Inflammatory macrophage (primary cell): Measurements from ENCODE around the gene ANKRD13C.
A peak's percentile ranks its signal among the peaks of the same experiment; 100 is the strongest.
"Not testable (repeated sequence)": the region's sequence is repeated elsewhere in the genome, so short reads cannot be mapped to it uniquely, and the experiment has no call there.

Experiments
- DNase-seq, 2 donors: peaks; one replicate each; pipeline ENCODE4 v3.0.0-alpha.2; 2020 to 2022
- total RNA-seq, 18 experiments: gene quantifications; one replicate each; lab custom pipeline; 2026; ENCODE audit warnings: mixed read lengths in 6 of 18, inconsistent platforms in 2 of 18; lab: John Stamatoyannopoulos, UW

Gene ANKRD13C, protein sequence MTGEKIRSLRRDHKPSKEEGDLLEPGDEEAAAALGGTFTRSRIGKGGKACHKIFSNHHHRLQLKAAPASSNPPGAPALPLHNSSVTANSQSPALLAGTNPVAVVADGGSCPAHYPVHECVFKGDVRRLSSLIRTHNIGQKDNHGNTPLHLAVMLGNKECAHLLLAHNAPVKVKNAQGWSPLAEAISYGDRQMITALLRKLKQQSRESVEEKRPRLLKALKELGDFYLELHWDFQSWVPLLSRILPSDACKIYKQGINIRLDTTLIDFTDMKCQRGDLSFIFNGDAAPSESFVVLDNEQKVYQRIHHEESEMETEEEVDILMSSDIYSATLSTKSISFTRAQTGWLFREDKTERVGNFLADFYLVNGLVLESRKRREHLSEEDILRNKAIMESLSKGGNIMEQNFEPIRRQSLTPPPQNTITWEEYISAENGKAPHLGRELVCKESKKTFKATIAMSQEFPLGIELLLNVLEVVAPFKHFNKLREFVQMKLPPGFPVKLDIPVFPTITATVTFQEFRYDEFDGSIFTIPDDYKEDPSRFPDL
- total RNA-seq = 17.7 to 74.0 (median 52.5) reads per million in 18 experiments

DNA sequence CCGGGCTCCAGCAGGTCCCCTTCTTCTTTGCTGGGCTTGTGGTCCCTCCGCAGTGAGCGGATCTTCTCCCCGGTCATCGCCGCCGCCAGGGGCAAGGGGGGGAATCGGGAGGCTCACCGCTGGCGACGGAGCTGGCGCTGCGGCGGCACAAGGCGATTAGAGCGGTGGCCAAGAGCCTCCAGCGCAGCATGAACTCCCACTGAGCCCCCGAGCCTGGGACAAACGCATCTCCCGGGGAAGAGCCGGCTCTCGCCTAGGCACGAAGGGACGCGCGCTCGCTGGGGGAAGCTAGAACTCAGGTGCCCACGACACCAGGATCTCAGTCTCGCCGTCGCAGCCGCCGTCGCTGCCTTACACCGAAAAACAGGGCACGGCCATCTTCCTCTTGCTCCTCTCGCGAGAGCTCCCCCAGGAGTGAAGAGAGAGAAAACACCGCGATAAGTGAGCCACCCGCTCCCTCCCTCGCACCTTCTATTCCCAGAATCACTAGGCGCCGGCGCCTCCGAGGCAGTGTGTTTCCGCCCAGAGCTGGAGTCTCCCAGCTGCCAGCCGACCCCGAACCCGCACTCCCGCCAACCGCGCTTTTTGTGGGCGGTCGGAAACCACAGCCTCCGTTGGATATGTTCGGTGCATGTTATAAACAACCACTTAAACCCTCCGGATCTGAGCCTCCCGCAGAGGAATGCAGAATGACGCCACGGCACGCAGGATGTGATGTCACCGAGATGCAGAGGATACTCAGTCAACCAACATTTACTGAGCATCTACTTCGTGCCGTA is at the start of gene ANKRD13C:
ANKRD13C (minus strand) TSS at position 391 of the 779 bp plus-strand sequence; CDS start at position 77, 314 bp downstream.
- DNase-seq = peak; percentile 92

DNA sequence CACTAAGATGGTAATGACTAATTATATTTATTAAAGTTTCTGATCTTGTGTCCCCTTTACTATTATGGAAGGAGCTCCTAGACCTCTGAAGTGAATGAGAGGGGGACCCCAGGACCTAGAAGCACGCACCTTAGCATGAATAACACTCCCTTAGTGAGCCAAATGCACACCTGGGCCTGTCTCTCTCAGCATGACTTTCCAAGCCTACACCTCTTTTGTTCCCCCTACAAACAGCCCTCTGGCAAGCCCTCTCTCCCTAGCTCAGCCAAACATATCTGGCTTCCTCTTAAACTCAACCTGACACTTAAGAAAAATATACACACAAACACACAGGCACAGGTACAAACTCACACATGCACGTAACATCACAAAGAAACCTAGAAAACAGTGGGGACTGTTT is 49.2 kb upstream of the ANKRD13C start:
- no peak for DNase-seq

- DNase-seq = no peak
Measured at GRCh38 chr1:70401974-70402373, 47.5 kb upstream of the ANKRD13C start.

DNA sequence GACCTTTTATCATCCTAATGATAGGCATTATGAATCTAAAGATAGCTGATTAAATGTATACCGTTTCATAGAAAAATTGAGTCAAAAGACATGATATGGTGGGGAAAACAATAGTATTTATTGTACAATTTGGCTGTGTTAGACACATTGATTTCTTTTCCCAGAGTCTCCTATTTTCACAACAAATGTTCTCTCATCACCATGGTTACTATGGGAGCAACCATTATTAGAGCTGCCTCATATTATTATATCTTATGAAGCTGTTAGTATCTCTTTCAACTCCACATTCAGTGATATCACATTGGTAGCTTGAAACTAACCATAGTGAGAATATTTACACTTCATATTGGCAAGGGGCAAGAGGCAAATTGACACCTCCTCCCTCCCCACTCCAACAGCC is 45.8 kb upstream of the ANKRD13C start:
- DNase-seq = no peak

DNA sequence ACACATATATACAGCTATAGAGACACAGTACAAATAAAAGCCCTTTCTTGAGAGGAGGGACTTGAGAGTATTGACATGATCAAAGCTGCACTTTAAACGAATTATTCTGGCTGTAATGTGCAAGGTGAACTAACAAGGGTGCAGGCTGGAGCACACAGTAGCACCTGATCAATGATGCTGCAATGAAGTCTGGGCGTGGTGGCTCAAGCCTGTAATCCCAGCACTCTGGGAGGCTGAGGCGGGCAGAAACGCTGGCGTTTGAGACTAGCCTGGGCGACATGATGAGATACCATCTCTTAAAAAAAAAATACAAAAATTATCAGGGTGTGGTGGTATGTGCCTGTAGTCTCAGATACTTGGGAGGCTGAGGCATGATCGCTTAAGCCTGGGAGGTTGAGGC is 42.5 kb upstream of the ANKRD13C start:
- no peak for DNase-seq

DNA sequence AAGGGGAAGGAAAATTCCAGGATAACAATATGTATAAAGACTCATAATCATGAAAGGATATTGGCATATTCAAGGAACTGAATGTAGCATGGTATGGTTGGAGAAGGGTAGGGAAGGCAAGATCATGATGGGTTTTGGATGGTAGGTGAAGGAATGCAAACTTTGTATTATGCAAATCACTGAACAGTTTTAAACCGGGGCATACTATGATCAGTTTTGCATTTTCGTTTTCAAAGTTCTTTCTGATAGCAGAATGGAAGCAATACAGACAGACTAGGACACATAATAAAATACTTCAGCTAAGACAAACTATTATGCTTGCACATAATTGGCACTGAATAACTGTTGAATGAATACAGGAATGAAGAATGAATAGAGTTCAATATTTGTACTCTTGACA is 42.1 kb upstream of the ANKRD13C start:
- no peak for DNase-seq

DNA sequence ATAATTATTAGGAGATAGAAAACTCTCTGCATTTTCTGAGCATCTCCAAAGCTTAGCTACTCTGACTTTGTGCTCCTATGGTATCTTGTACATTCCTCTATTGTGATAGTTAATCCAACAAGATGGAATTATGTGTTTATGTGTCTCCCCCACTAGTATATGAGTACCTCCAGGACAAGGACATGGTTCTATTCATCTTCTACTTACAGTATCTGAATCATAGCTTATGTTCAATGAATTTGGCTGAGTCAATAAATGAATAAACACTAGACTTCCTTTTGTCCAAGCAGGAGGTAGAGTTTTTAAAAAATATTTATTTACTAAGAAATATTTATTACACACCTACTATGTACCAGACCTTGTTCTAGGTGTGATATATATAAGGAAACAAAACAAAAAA is 38.1 kb upstream of the ANKRD13C start:
- no peak for DNase-seq

DNA sequence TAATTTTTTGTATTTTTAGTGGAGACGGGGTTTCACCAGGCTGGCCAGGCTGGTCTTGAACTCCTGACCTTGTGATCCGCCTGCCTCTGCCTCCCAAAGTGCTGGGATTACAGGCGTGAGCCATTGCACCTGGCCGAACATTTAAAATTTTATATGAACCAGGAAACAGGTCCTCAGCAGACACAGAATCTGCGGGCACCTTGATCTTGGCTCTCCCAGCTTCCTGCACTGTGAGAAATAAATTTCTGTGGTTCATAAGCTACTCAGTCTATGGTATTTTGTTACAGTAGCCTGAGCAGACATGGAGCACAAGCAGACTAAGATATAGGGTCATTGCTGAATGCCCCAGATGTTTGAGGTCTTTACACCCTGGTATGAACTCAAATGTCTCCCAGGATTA is 33.0 kb upstream of the ANKRD13C start:
- no peak for DNase-seq

GRCh38 chr1:70386121-70386520 is 31.6 kb upstream of the ANKRD13C start:
- DNase-seq = no peak

- no peak for DNase-seq
Measured at GRCh38 chr1:70385477-70385876, 31.0 kb upstream of the ANKRD13C start.

- DNase-seq = no peak
Measured at GRCh38 chr1:70384542-70384941, 30.0 kb upstream of the ANKRD13C start.

DNA sequence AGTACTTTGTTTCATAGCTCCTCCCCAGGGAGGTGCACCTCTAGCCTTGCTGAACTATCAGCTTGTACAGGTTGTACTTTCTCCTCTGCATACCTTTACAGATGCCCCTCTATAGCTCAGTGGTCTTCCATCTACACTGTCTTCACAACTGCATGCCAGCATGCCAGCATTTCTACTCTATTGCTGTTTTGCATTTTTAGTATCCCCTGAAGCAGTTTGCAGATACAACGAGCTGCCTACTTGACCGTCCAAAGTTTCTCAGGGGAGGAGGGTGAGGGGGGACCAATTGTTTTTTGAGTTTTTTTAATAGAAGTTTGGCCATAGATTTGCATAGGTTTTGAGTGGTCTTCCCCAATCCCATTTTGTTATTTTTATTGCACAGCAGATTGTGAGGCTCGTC is 29.0 kb upstream of the ANKRD13C start:
- DNase-seq = no peak

- DNase-seq = peak in 1 of 2 donors; percentile 1
Measured at GRCh38 chr1:70382682-70383081, 28.2 kb upstream of the ANKRD13C start.

GRCh38 chr1:70376196-70376595 is 21.7 kb upstream of the ANKRD13C start:
- no peak for DNase-seq

GRCh38 chr1:70373580-70373979 is 19.1 kb upstream of the ANKRD13C start:
- DNase-seq = not testable (repeated sequence)

DNA sequence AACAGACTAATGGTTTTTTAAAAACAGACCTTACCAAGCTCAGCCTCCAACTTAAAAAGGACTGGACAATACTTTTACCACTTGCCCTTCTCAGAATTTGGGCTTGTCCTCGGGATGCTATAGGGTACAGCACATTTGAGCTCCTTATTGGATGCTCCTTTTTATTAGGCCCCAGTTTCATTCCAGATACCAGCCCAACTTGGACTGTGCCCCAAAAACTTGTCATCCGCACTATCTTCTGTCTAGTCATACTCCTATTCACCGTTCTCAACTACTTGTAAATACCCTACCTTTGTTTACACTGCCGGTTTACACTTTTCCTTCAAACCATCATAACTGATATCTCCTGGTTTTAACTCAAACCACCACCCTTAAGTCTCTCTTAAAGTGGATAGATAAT is 17.9 kb upstream of the ANKRD13C start:
- DNase-seq = no peak

GRCh38 chr1:70371586-70371985 is 17.1 kb upstream of the ANKRD13C start:
- not testable (repeated sequence) for DNase-seq

DNA sequence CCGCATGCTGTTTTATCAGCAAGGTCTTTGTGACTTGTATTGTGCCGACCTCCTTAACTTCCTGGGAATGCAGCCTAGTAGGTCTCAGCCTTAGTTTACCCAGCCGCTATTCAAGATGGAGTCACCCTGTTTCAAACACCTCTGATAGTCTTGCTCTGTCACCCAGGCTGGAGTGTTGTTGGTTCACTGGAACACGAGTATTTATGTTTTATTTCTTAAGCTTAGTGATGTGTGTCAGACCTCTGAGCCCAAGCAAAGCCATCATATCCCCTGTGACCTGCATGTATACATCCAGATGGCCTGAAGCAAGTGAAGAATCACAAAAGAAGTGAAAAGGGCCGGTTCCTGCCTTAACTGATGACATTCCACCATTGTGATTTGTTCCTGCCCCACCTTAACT is 12.9 kb upstream of the ANKRD13C start:
- not testable (repeated sequence) for DNase-seq

DNA sequence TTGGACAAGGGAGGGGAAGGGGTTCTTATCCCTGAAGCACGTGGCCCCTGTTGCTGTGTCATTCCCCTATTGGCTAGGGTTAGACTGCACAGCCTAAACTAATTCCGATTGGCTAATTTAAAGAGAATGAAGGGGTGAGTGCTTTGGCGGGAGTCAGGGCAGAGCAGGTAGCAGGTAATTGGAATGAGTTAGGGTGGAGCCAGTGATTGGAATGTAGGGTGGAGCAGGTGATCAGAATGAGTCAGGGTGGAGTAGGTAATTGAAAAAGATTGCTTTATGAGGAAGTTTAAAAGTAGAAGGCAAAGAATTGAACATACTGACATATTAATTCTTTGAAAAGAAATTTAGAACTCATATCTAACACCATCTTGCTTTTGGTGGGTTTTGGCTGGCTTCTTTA is 12.5 kb upstream of the ANKRD13C start:
- DNase-seq = not testable (repeated sequence)

DNA sequence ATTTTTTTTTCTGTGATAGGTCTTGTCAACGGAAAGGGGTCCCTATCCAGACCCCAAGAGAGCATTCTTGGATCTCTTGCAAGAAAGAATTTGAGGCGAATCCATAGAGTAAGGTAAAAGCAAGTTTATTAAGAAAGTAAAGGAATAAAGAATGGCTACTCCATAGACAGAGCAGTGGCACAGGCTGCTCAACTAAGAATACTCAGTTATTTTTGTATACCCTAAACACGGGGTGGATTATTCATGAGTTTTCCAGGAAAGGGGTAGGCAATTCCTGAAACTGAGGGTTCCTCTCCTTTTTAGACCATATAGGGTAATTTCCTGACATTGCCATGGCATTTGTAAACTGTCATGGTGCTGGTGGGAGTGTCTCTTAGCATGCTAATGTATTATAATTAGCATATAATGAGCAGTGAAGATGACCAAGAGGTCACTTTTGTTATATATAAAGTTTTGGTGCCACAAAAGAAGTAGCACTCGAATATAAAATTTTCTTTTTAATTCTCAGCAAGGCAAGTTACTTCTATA is 12.0 kb upstream of the ANKRD13C start:
- not testable (repeated sequence) for DNase-seq

GRCh38 chr1:70364439-70364838 is 9.9 kb upstream of the ANKRD13C start:
- DNase-seq = no peak

GRCh38 chr1:70361727-70362398 is 7.3 kb upstream of the ANKRD13C start:
- no peak for DNase-seq

GRCh38 chr1:70360321-70360720 is 5.8 kb upstream of the ANKRD13C start:
- no peak for DNase-seq
